HG03558 (cell line): ENCODE measurements around the gene CASP12.

Source experiments
- ATAC-seq: cut with Tn5 transposase; IDR thresholded peaks from one replicate; pipeline ENCODE4 v1.9.1; 2021; ENCODE audit warnings: moderate number of reproducible peaks; ENCODE audit not compliant: unreplicated experiment; ENCODE audit errors: extremely low read depth

Gene CASP12

DNA sequence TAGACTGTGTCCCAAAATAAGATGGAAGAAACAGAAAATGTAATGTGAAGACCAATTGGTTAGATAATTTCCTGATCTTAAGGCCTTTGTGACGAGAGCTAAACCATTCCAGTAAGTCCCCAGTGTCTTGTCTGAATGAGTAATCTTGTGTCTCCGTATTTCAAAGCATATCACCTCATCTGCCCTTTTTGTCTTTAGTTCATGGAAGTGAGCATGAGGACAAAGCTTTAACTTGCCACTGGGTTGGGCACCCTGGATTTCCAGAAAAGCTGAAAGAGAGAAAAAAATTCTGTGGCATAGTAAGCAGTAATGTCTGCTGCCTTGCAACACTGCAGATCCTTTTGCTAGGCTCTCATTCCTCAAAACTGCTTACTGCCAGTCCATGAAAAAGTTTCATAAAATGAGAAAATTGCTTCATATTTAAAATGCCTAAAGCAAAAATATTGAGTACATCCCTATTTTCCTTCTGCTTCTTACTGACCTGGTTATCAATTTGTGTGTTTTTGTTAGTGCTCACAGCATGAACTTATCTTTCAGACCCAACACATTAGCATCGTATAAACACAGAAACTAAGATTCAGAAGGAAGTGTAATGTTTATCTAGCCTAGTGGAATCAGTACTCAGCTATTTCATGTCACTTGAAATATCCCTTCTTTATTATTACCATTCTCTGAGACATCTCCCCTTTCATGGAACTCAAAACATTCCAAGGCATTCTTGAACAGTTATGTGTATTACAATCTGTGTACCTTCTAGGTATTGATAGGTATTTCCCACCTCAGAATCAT, 5.3 kb downstream of the CASP12 start:
- ATAC-seq, result no peak

DNA sequence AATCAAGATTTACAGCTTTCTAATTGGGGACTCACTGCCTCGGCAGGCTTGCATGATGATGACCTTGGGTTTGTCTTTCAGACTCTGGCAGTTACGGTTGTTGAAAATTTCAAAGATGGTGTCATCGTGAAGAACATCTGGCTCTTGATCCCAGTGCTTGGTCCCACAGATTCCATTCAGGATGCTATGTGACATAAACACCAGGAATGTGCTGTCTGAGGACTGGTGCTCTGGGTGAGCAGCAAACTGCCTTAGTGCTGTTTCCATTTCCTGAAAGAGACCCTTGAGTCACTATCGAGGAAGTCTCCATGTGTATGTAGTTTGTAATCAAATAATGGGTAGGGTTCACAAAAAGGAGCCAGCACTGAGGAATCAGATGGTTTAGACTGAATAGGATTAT, 7.1 kb downstream of the CASP12 start:
- no peak for ATAC-seq

DNA sequence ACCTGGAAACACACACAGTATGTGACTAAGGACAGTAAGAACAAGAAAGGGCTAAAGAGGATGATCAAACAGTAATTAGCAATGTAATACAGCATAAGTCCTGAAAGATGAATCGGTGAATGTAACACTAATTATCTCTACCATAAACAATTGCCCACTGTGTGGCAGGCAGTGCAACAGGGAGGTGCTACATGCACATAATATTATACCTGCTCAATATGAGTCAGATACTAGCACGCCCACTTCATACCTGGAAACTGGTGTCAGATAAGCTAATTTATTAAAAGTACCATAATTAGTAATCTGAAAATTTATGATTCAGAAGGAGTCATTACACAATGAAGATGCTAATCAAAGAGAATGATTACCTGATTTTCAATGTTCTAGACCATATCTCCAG, 14.9 kb downstream of the CASP12 start:
- ATAC-seq, result no peak

DNA sequence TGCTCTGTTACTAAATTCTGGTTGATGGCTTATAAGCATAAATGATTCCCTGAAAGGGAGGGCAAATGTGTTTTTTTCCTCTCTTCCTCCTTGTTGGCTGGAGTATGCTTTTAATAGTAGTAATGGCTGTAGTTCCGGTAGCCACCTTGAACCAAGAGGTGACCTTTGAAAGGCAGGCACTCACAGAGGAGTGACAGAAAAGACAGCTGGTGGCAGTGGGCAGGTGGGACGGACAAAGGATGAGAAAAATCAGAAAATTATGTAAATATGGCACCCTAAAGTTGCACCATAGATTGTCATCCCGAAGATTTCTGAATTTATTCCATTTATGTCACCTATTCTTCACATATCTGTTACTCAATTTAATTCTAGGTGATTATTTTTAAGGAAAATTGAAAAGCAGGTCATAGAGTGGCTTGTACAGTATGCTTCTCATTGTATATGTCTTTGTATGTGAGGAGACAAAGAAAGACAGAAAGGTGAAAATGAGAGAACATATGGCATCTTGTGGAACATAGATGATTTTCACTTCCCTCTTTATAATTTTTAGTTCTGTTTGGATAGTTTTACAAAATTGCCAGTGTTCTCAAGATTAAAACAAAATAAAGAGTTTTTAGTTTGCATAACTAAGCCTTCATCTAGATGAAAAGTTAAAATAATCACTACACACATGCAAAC, 17.0 kb downstream of the CASP12 start:
- ATAC-seq, result peak; percentile 40

DNA sequence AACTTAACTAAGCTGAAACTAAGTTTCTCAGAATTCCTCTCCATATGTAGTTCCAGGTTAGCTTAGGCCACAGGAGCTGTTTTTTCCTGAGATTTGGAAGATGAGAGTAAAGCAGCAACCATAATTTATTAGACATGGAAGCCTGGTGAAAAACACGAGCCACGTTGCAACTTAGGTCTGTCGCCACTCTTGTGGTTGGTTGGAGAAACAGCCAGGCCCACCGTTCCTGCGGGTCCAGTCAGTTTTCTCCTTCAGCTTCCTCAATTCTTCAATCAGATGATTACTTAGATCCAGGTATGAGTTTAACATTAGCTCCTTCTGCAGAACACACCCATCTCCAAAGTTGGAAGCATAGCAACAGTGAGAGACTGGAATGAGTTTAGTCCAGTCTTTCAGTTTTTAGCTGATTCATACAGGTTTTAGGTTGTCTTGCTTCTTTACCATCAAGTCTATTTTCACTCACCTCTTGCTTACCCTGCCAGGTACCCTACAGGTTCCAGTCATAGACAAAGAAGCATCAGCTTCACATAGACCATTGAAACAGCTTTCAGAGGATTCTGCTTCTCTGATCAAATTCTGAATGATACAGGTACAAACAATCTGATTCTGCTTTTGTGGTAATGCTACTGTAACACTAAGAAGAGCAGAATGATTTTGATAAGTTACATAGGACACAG, 18.6 kb downstream of the CASP12 start:
- no peak for ATAC-seq

DNA sequence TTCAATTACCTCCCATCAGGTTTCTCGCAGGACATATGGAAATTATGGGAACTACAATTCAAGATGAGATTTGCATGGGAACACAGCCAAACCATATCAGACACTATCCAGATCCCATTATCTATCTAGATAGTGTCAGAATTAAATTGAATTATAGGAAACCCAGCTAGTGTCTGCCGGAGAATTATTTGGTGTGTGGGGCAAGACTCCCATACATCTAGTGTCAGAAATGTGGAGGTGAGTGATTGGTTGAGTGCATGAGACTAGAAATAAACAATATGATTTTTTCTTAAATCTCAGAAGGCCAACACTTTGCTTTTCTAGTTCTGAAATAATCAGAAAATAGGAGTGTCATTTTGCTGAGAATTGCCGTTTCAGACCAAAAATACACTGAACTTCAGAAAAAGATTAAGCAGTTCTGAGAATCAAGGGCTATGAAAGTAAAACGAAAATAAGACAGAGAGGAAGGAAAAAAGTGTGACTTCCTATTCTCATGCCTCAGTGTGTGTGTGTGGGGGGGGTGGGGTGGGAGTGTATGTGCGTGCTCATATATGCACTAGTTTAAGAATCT, 21.3 kb downstream of the CASP12 start:
- no peak for ATAC-seq

DNA sequence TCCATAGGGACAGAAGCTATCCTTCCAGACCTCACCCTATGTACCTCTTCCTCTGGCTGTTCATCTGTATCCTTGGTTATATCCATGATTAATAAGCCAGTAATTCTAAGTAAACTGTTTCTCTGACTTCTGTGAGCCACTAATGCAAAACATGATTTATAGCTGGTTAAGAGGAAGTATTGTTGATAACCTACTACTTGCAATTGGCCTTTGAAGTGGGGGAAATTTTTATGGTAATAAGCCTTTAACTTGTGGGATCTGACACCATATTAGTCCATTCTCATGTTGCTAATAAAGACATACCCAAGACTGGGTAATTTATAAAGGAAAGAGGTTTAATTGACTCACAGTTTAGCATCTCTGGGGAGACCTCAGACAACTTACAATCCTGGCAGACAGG, 21.9 kb downstream of the CASP12 start:
- ATAC-seq, result no peak

DNA sequence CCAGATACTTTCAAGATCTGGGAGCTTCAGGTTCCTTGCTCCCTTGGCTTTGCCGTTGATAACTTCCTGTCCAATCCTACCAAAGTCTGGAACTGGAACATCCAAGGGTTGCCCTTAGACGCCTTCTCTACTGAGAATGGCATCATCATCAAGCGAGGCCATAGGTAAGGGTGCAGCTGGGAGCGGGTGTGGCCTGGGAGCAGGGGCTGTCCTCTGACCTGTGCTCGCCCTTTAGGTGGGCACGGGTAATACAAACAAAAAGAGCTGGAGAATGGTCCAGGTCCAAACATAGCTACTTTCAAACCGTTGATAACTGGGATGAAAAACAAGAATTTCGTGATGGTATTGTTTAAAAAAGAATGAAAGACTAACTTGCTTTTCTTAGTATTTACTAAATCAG, 25.0 kb downstream of the CASP12 start:
- no peak for ATAC-seq

DNA sequence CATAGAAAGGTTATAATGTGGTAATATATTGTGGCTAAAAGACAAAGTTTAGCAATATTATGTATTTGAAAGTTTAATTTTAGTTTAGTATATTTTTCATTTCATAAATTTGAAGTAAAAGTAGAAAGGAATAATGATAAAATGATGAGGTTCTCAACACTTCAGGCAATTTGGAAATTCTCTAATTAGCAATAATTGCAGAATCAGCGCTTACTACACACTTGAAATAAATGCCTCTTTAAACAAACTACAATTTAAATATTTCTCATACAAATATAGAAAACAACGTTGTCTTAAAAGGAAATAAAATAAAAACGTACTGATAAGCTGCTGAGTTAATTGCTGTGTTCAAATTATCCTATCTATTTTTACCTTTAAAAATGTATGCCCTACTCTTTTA, 25.9 kb downstream of the CASP12 start:
- ATAC-seq, result no peak

DNA sequence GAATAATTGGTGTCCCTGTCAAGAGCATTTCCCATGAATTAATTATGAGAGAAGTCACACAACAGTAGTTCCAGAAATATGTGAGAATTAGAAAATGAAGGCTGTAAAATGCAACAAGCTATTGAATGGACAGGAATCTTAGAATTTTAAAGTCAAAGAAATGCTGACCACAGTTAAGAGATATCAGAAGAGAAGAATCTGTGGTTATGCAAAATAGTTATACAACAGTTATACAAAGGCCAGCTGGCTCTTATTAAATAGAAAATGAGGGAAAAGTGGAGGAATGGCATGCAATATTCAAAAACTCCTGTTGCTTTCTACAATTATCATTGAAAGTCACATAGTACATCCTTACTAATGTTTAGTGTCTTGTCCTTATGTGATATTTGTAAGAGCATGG, 27.4 kb downstream of the CASP12 start:
- no peak for ATAC-seq

DNA sequence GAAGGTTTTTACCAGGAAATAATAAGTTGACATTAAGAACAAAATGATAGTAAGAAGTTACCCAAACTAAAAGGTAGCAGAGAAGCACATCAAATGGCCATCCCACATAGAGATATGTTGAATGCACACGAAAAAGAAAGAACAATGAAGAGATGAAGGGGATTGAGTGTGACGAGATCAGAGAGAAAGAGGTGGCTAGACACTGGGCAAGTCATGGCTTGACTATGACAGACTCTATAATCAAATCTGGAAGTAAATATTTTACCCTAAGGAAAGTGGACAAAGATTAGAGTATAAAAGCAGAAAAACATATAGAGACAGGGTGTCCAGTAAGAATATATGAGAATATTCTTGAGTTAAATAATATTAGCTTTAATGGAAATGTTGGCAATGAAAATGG, 31.4 kb downstream of the CASP12 start:
- no peak for ATAC-seq

DNA sequence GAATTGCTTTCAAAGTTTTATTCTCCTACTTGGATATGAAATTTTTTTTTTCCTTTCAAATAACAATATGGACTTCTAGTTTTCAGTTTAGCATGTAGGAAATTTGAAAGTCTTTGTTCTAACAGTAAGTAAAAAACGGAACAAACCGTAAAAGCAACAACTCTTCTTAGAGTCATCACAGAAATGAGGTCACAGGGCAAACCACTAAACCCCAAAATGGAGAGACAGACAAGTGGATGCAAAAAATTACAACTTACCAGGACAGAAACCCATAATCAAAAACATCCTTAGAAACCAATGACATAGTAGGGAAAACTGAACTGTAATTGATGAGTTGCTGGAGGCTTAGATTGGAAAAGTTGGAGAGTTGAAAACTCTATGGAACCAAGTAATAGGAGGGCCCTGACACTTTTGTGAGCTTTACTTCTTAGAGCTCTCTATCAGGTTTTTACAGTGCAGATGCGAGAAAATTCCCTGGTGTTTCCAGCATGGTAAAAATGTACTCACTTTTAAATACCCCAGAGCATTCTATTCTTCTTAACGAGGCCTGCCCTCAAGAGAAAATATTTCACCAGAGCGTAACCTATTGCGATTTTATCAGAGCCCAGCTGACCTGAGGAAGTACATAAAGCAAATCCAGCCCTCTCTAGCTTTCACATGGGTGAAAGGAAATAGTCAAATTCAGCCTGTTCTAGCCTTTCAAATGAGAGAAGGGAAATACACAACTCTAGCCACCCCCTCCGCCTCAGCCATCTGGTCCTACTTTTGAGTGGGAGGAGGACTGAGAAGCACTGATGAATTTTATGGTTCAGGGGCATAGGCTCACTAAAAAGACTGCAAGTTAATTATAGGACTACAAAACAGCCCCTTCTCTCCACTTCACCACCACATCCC, 39.1 kb downstream of the CASP12 start:
- ATAC-seq, result no peak

DNA sequence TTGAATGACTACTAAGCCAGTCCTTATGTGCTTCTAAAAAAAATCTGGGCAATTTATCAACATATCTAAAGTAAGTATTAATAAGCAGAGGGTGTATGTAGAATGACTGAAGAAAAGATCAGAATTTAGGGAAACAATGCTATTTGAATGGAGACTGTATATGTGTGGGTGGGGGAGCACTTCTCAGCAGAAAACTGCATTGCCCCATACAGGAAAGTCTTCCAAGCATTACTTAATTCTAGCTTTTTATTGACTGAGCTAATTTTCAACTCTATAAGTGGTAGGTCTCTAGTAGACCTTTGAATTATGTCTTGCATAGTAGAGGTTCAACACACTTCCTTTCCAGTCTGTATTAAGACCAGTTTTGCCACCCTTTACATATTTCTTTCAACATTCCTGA, 41.7 kb downstream of the CASP12 start:
- no peak for ATAC-seq

DNA sequence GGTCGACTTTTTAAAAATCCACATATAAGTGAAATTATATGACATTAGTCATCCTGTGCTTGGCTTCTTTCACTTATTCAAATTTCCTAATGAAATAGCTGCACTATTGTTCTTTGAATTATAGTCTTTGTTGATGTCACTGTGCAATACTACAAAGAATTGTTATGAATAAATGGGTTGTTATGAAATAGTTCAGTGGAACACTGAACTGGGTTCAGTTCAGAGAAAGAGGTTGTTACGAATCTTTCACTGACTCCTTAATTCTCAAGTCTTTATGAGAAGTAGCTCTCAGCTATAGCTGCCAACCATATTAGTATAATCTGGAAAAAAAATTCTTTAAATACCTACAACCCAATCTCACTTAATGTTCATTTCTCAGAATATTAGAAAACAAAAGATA, 42.3 kb downstream of the CASP12 start:
- no peak for ATAC-seq

DNA sequence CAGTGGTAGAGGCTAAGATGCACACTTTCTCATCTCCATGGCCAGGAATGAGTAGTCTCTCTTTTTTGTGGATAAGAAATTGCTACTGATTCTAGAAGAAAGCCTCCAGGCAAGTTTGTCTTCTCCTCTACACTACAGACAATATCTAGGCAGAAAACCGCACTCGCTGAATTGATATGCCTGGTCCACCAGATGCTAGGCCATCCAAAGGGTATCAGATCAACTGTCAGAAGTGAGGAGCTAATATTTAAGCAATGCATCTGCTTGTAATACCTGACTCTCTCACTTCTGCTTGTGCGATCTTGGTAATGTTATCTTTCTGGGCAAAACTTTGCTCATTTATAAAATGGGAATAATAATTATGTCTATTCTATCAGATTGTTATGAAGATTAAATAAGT, 45.0 kb downstream of the CASP12 start:
- ATAC-seq, result no peak

DNA sequence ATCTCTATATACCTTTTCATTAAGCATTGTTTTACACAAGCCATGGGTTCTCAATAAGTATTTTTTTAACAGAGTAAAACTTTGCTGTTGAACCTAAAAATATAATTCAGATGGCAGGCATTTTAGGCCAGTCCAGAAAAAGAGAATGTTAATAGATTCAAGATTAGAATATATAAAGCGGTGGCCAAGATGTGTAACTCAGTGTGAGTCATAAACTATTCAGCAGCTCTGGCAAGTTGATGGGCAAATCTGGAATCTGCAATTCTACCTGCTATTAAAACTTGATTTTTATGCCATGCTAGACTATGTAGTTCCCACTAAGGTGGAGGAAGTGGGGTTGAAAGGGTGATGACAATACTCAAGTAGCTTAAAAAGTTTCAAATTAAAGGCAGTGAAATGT, 45.4 kb downstream of the CASP12 start:
- no peak for ATAC-seq

DNA sequence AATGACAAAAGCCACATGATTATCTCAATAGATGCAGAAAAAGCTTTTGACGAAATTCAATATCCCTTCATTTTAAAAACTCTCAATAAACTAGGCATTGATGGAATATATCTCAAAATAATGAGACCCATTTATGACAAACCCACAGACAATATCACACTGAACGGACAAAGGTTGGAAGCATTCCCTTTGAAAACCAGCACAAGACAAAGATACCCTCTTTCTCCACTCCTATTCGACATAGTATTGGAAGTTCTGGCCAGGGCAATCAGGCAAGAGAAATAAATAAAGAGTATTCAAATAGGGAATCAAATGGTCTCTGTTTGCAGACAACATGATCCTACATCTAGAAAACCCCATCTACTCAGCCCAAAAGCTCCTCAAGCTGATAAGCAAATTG, 52.0 kb downstream of the CASP12 start:
- ATAC-seq, result no peak

DNA sequence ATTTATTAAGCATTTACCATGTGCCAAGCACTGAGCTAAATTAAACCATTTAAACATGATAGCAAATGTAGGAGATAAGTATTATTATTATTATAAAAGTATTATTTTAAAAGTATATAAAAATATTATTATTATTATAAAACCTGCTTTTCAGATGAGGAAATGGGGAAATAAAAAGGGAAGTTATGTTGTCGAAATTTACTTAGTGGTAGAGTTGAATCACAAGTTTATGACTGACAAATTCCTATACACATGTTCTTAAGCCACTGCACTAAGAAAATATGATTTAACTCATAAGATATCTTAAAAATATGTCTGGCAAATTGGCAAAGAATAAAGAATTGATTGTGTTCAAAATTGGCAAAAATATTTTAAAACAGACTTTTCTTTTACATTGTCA, 53.8 kb downstream of the CASP12 start:
- ATAC-seq, result no peak

DNA sequence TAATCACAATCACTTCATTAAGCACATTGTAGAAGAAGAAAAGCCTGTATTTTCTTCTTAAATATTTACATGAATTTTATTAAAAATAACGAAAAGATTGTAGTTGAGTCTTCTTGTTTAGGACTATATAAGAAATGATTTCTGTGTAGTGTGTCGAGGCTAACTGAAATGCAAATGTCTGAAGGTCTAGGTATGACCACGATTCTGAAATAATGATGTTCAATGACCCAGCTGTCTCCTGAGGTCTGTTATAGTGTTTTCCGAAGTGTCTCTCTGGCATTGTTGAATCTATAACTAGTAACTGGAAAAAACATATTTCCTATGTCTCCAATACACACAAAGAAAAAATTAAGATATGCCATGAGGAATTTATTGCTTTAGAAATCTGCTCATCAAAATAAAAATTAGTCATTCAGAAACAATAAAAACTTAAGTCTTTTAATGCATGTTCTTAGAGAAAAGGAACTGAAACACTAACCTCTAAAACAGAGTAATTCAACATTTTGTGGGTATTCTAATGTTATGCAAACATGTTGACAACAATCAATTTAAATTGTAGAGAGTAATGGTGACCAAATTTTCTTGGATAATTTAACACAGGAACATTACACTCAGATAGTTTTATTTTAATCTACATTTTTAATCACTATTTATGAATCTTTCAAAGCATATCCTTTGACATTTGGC, 55.0 kb downstream of the CASP12 start:
- ATAC-seq, result no peak
